Amniotic stem cell (primary cell): ENCODE measurements around the gene BST1.
A peak's percentile ranks its signal among the peaks of the same experiment; 100 is the strongest.
"Not testable (repeated sequence)": the region's sequence is repeated elsewhere in the genome, so short reads cannot be mapped to it uniquely, and the experiment has no call there.

Experiments used
- DNase-seq: peaks from one replicate; lab custom pipeline; 2025; lab: John Stamatoyannopoulos, UW

The BST1 gene

GRCh38 chr4:15711762-15712161 lies 8.9 kb downstream of the BST1 start:
- no peak for DNase-seq

GRCh38 chr4:15712214-15712613 lies 9.3 kb downstream of the BST1 start:
- DNase-seq = no peak

- DNase-seq = no peak
Observed at GRCh38 chr4:15714141-15714540, 11.3 kb downstream of the BST1 start.

GRCh38 chr4:15714646-15715435 lies 12.0 kb downstream of the BST1 start:
- no peak for DNase-seq

GRCh38 chr4:15716115-15716514 lies 13.2 kb downstream of the BST1 start:
- DNase-seq = no peak

- no peak for DNase-seq
Observed at GRCh38 chr4:15717086-15717485, 14.2 kb downstream of the BST1 start.

GRCh38 chr4:15717657-15718416 lies 15.0 kb downstream of the BST1 start:
- DNase-seq = no peak

- DNase-seq = no peak
Observed at GRCh38 chr4:15718465-15718864, 15.6 kb downstream of the BST1 start.

GRCh38 chr4:15718959-15719358 lies 16.1 kb downstream of the BST1 start:
- DNase-seq = no peak

- DNase-seq = no peak
Observed at GRCh38 chr4:15719506-15719905, 16.6 kb downstream of the BST1 start.

GRCh38 chr4:15720851-15721250 lies 18.0 kb downstream of the BST1 start:
- no peak for DNase-seq

- no peak for DNase-seq
Observed at GRCh38 chr4:15725608-15726007, 22.7 kb downstream of the BST1 start.

- peak; percentile 42 for DNase-seq
Observed at GRCh38 chr4:15729910-15730533, 27.2 kb downstream of the BST1 start.

GRCh38 chr4:15733061-15733460 lies 30.2 kb downstream of the BST1 start:
- not testable (repeated sequence) for DNase-seq

- DNase-seq = no peak
Observed at GRCh38 chr4:15735536-15735935, 32.7 kb downstream of the BST1 start.

- DNase-seq = no peak
Observed at GRCh38 chr4:15736514-15737050, 33.7 kb downstream of the BST1 start.

GRCh38 chr4:15737255-15737654 lies 34.4 kb downstream of the BST1 start:
- no peak for DNase-seq

- no peak for DNase-seq
Observed at GRCh38 chr4:15738877-15739276, 36.0 kb downstream of the BST1 start.

- no peak for DNase-seq
Observed at GRCh38 chr4:15740764-15741404, 38.0 kb downstream of the BST1 start.

GRCh38 chr4:15742083-15742582 lies 39.3 kb downstream of the BST1 start:
- DNase-seq = no peak

- DNase-seq = no peak
Observed at GRCh38 chr4:15742637-15743036, 39.8 kb downstream of the BST1 start.

- DNase-seq = peak; percentile 5
Observed at GRCh38 chr4:15744016-15744545, 41.2 kb downstream of the BST1 start.
